ENCODE results near the gene CRB3.
A peak's percentile ranks its signal among the peaks of the same experiment; 100 is the strongest.
"Not testable (repeated sequence)": the region's sequence is repeated elsewhere in the genome, so short reads cannot be mapped to it uniquely, and the experiment has no call there.

The CRB3 gene

GRCh38 chr19:6464070-6464873, at the start of gene CRB3:
Gene CRB3 (plus strand): TSS chr19:6464271. CDS start chr19:6464702, 431 bp downstream.
- peak in 1 of 2 donors; percentile 14 for DNase-seq (ENCODE audit: low read depth in 2 of 2)

DNA sequence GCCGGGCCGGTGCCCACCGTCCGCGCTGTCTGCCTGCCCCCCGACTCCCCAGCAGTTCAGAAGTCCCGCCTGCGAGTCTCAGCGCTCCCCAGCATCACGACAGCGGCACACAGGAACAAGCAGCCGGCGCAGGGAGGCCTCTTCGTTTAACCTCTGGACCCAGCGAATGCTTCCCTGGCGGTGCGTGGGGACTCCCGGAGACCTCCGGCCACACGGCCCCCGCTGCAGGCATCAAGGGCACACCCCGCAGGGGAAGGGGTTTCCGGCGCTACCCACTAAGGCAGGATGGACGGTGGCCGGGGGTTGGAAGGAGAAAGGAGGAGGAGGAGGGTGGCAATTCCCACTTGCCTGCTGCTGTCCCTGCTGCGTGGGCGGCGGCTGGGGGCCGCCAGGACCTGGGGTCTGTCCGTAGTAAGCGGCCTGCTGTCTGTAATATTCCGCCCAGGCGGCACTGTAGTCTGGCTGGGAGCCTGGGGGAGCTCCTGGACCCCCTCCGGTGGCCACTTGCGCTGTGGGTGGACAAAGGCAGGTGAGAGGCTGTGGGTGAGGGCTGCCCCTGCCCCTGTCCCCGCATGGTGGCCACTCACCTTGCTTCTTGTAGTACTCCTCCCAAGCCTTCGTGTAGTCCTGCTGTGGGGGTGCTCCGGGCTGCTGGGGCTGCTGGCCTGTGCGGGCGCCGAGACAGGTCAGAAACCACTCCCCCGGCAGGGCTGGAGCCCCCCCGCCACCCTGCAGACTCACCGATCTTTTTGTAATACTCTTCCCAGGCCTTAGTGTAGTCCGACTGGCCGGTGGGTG, 49.1 kb upstream of the CRB3 start:
- no peak for DNase-seq (ENCODE audit: low read depth in 2 of 2)

GRCh38 chr19:6415591-6416190, 48.4 kb upstream of the CRB3 start:
- no peak for DNase-seq (ENCODE audit: low read depth in 2 of 2)

- DNase-seq (ENCODE audit: low read depth in 2 of 2) = no peak
Measured at GRCh38 chr19:6416658-6417405, 47.2 kb upstream of the CRB3 start.

DNA sequence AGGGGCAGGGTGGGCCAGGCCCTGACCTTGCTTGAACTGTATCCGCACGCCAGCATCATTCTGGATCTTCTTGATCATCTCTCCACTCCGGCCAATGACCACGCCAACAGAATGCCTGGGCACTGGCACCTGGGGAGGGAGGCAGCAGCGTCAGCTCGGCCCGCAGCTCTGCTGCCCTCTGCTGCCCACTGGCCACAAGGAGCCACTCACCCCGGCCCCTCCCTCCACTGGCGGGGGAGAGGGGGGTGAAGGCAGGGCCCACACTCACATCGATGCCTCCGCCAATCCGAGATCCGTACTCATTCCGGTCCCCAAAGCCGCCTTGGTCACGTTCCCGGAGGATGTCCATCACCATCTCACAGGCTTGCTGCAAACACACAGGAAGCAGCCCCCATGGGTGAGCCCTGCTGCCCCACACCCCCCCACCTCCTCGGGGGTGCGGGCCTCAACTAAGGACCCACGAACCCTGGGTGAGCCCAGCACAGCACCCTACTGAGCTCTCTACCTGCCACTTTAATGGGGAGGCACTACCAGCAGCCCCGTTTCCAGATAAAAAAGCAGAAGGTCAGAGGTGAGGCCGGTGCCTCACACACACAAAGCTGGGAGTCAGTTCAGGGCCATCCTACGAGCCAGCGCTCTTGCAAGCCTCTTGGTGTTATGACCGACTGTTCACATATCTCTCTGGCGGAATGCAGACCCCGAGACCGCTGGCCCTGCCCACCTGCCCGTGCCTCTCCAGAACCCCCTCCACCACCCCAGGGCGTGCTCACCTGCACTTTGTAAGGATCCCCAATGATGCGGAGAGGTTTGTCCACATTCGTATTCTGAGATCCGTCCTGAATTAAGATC, 46.1 kb upstream of the CRB3 start:
- no peak for DNase-seq (ENCODE audit: low read depth in 2 of 2)

- DNase-seq (ENCODE audit: low read depth in 2 of 2) = no peak
Measured at GRCh38 chr19:6418562-6418932, 45.5 kb upstream of the CRB3 start.

- DNase-seq (ENCODE audit: low read depth in 2 of 2) = no peak
Measured at GRCh38 chr19:6421075-6422014, 42.7 kb upstream of the CRB3 start.

DNA sequence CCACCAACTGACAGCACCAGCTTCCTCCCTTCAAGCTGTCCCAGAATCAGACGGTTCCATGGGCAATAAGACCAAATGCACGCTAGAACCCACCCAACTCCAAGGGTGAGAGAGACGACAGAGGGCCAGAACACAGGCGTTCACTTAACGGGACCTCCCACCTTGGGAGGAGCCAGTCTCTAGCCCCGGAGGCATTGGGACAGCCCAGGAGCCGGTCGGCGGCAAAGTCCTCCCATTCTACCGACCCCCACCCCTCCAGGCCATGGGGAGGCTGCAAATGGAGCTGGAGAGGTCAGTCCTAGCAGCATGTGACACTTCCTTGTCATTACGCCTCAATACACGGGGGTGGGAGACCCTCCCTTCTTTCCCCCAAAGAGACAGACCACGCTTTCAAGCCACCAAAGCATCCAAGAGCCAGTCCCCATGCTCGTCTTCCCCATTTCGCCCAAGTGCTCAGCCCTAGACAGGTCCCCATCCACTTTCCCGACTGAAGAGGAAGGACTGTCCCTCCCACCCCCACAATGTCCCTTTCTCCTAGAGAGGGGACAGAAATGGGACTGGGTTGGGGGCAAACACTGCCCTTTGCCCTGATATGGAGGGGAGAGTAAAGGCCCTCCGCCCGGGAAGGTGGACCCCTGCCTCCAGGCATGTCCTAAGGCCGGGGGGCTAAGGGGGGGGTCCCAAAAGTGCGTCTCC, 40.4 kb upstream of the CRB3 start:
- DNase-seq (ENCODE audit: low read depth in 2 of 2) = no peak

GRCh38 chr19:6424195-6424938, 39.7 kb upstream of the CRB3 start, which contains the start of gene KHSRP:
Gene KHSRP (minus strand): TSS chr19:6424811. CDS start chr19:6424701, 110 bp downstream.
- DNase-seq (ENCODE audit: low read depth in 2 of 2) = peak in 1 of 2 donors; percentile 21

DNA sequence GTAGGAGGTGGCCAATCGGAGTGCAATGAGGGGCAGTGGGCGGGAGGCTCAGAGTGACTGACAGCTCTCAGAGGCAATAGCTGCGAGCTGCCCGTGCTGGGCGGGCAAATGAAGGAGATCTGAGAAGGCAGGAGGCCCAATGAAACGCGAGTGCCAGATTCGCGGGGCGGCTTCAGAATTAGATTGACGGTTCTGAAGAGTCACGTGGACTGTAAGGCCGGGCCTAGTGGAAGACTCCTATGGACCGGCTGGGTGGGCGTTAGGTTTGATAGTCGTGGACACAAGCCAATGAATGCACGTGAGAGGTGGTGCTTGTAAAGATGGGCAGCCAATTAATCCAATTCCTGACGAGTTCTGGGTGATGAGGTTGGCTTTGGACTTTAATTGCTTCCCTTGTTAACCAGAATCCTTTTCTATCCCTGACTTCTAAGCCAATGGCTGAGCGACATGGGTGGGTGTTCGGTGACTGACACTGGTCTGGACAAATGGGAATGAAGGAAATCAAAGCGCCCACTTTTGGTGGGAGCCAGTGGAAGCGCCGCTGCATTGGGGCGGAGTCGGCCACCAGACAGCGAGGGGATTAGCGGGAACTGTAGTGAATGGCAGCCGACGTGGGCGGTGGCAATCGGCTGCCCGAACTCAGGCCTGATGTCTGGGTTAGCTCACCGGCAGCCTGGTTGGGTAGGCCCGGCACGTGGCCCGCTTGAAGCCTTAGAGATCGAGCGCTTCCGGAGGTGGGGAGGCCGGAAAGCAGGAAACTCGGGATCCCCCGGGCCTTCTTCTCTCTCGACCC, 38.9 kb upstream of the CRB3 start:
- peak; percentile 99 to 100 for DNase-seq (ENCODE audit: low read depth in 2 of 2)

- no peak for DNase-seq (ENCODE audit: low read depth in 2 of 2)
Measured at GRCh38 chr19:6425732-6426620, 38.1 kb upstream of the CRB3 start.

DNA sequence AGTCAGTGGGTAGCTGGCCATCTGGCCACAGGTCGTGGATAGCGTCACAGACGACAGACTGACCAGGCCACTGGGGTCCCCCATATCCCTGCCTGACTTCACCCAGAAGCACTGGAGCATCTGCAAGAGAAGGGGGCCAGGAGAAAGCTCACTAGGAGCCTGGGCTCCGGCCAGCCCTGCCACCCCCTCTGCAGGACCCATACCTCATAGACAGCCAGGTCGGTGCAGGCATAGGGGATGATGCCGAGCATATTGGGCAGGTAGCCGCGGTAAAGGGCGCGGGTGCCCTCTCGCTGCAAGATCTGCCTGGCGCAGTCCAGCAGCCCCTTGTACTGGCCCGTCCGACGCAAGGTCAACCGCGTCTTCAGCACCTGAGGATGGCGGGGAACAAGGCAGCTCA, 36.9 kb upstream of the CRB3 start:
- DNase-seq (ENCODE audit: low read depth in 2 of 2) = no peak

- not testable (repeated sequence) for DNase-seq (ENCODE audit: low read depth in 2 of 2)
Measured at GRCh38 chr19:6428692-6429418, 35.2 kb upstream of the CRB3 start.

GRCh38 chr19:6429419-6430221, 34.5 kb upstream of the CRB3 start:
- DNase-seq (ENCODE audit: low read depth in 2 of 2) = no peak

DNA sequence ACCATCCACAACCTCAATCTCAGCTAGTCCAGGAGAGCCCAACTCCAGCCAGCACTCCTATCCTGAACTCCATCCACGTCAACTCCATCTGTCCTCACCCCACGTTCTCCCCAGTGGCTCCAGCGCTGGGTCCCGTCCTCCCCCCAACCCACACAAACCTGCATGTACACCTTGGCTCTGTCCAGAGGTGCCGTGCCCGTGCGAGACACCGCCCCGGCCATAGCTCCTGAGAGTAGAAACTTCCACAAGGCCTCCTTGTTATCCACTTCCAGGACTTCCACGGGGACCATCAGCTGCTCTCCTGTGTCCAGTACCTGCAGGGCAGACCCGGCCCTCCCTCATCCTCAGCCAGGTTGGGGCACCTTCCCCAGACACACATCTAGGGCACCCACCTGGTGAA, 32.2 kb upstream of the CRB3 start:
- DNase-seq (ENCODE audit: low read depth in 2 of 2) = no peak

Data from stimulated activated CD8-positive, alpha-beta memory T cell treated with anti-CD3 and anti-CD28 coated beads, Interleukin-15, amount 100 ng/mL, for 4 hours (primary cell).